ENCODE measurements around the gene RPUSD2. TPM values are rescaled to one million over a fixed set of nuclear protein-coding genes. Genes with fewer than 3 reads are reported as not detected.

The RPUSD2 gene, protein sequence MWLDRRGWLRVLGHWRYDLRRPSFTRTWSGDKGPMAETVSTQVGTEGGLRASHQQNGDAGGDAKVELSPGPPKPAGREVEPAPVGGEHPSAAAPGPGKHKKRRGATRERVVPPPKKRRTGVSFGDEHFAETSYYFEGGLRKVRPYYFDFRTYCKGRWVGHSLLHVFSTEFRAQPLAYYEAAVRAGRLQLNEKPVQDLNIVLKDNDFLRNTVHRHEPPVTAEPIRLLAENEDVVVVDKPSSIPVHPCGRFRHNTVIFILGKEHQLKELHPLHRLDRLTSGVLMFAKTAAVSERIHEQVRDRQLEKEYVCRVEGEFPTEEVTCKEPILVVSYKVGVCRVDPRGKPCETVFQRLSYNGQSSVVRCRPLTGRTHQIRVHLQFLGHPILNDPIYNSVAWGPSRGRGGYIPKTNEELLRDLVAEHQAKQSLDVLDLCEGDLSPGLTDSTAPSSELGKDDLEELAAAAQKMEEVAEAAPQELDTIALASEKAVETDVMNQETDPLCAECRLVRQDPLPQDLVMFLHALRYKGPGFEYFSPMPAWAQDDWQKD
- total RNA-seq, result 1 to 10 TPM; 5.2 to 9.4 TPM
- polyA plus RNA-seq, result 1 to 10 TPM; 7.2 to 9.3 TPM
- long read RNA-seq, donor 1, transcript RPUSD2-201 (3 exons, 2,358 nt), result major isoform, 6 of 9 reads
- long read RNA-seq, donor 1, partial matches to known transcripts, result 0 of 9 reads
- long read RNA-seq, donor 1, other reads (novel, unspliced or antisense), result 0 of 9 reads
- long read RNA-seq, donor 2, partial matches to known transcripts, result 0 of 4 reads
- long read RNA-seq, donor 2, other reads (novel, unspliced or antisense), result 0 of 4 reads
- long read RNA-seq, donor 3, partial matches to known transcripts, result 0 of 4 reads
- long read RNA-seq, donor 3, other reads (novel, unspliced or antisense), result 0 of 4 reads
- long read RNA-seq, donor 4, result 0 reads
- long read RNA-seq, donor 5, transcript RPUSD2-201 (3 exons, 2,358 nt), result major isoform, 10 of 13 reads
- long read RNA-seq, donor 5, partial matches to known transcripts, result 0 of 13 reads
- long read RNA-seq, donor 5, other reads (novel, unspliced or antisense), result 0 of 13 reads

DNA sequence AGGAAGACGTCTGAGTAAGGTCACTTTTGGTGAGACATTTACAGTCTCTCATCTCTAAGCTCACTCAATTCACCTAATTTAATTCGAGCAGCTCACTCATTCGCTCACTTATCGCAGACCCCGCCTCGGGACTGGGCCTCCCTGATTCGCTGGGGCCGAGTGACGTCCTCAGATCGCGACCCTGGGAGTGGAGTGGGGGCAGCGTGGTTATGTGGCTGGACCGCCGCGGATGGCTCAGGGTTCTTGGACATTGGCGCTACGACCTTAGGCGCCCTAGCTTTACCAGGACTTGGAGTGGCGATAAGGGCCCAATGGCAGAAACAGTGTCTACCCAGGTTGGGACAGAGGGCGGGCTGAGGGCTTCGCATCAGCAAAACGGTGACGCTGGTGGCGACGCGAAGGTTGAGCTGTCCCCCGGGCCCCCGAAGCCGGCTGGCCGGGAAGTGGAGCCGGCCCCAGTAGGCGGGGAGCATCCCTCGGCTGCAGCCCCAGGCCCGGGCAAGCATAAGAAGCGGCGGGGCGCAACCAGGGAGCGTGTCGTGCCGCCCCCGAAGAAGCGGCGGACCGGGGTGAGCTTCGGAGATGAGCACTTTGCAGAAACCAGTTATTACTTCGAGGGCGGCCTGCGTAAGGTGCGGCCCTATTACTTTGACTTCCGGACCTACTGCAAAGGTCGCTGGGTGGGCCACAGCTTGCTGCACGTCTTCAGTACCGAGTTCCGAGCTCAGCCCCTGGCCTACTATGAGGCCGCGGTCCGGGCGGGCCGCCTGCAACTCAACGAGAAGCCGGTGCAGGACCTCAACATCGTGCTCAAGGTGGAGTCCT is at the start of gene RPUSD2:
Gene RPUSD2 (plus strand): TSS at position 171 of the 825 bp plus-strand sequence. CDS start 39 bp downstream, at position 210.
- peaks cover 11 to 19% (median 14%) of the 10 kb centered on the region in 4 donors for H3K36me3 ChIP-seq (ENCODE audit: control insufficient read depth in 4 of 4, insufficient read depth in 4 of 4, low read length in 4 of 4)
- WGBS, 2 donors, result 0% methylated on average over 62 of the region's 62 CpGs
- peak; percentile 95 to 97 (median 95) for DNase-seq
- peak within 1 kb of the TSS; percentile 34 to 82 for H3K9ac ChIP-seq (ENCODE audit: insufficient read depth in 1 of 2, low read length in 2 of 2)
- peaks cover 0 to 15% (median 6%) of the 10 kb centered on the region in 5 donors for H3K4me1 ChIP-seq (ENCODE audit: control insufficient read depth in 5 of 5, insufficient read depth in 5 of 5, low read length in 5 of 5)
- H3K4me3 ChIP-seq, result peak within 1 kb of the TSS; percentile 70
- TF ChIP-seq CTCF (IDR thresholded peaks at IDR 0.05; ENCODE audit: control extremely low read depth, extremely low read depth), result no peak
- no peaks in the 10 kb centered on the region for H3K27me3 ChIP-seq (ENCODE audit: control insufficient read depth in 3 of 3, insufficient read depth in 3 of 3, low read length in 2 of 3)
- peak within 1 kb of the TSS; percentile 74 to 79 for H3K27ac ChIP-seq (ENCODE audit: low read depth in 1 of 2, low read length in 1 of 2)
- H3K9me3 ChIP-seq (ENCODE audit: control insufficient read depth in 4 of 4, insufficient read depth in 3 of 4, low read length in 3 of 4), result no peaks in the 10 kb centered on the region
- ATAC-seq (ENCODE audit: insufficient read depth, low FRiP score), result peak; percentile 87

DNA sequence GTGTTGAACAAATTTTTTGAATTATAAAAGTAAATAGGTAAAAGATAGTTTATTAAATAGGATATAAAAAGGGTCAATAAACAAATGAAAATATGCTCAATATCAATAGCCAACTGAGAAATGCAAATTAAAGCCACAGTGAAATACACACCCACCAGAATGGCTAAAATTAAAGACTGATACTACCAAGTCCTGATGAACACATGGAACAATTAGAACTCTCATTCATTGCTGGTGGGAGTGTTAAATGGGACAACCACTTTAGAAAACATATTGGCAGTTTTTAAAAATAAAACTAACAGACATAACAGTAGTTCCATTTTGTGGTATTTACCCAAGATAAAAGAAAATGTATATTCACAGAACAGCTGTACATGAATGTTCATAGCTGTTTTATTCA is 45.5 kb upstream of the RPUSD2 start:
- H3K27ac ChIP-seq (ENCODE audit: low read depth in 1 of 2, low read length in 1 of 2), result no peak overlapping the region
- H3K36me3 ChIP-seq (ENCODE audit: control insufficient read depth in 4 of 4, insufficient read depth in 4 of 4, low read length in 4 of 4), result no peaks in the 10 kb centered on the region
- H3K9ac ChIP-seq (ENCODE audit: insufficient read depth in 1 of 2, low read length in 2 of 2), result no peak overlapping the region
- H3K4me1 ChIP-seq (ENCODE audit: control insufficient read depth in 5 of 5, insufficient read depth in 5 of 5, low read length in 5 of 5), result no peaks in the 10 kb centered on the region
- no peaks in the 10 kb centered on the region for H3K9me3 ChIP-seq (ENCODE audit: control insufficient read depth in 4 of 4, insufficient read depth in 3 of 4, low read length in 3 of 4)
- H3K4me3 ChIP-seq, result no peak overlapping the region
- TF ChIP-seq CTCF (IDR thresholded peaks at IDR 0.05; ENCODE audit: control extremely low read depth, extremely low read depth), result no peak
- DNase-seq (no peak), ATAC-seq (ENCODE audit: insufficient read depth, low FRiP score) (no peak)
- H3K27me3 ChIP-seq (ENCODE audit: control insufficient read depth in 3 of 3, insufficient read depth in 3 of 3, low read length in 2 of 3), result no peaks in the 10 kb centered on the region

GRCh38 chr15:40525855-40526254 is 43.2 kb upstream of the RPUSD2 start:
- H3K27ac ChIP-seq (ENCODE audit: low read depth in 1 of 2, low read length in 1 of 2), result no peak overlapping the region
- 93 to 98% methylated on average over 3 of the region's 3 CpGs for WGBS, 2 donors
- no peak overlapping the region for H3K4me3 ChIP-seq
- ATAC-seq (ENCODE audit: insufficient read depth, low FRiP score), result no peak
- no peaks in the 10 kb centered on the region for H3K36me3 ChIP-seq (ENCODE audit: control insufficient read depth in 4 of 4, insufficient read depth in 4 of 4, low read length in 4 of 4)
- no peak overlapping the region for H3K9ac ChIP-seq (ENCODE audit: insufficient read depth in 1 of 2, low read length in 2 of 2)
- no peak for TF ChIP-seq CTCF (IDR thresholded peaks at IDR 0.05; ENCODE audit: control extremely low read depth, extremely low read depth)
- no peak for DNase-seq
- H3K9me3 ChIP-seq (ENCODE audit: control insufficient read depth in 4 of 4, insufficient read depth in 3 of 4, low read length in 3 of 4), result no peaks in the 10 kb centered on the region
- H3K27me3 ChIP-seq (ENCODE audit: control insufficient read depth in 3 of 3, insufficient read depth in 3 of 3, low read length in 2 of 3), result no peaks in the 10 kb centered on the region
- no peaks in the 10 kb centered on the region for H3K4me1 ChIP-seq (ENCODE audit: control insufficient read depth in 5 of 5, insufficient read depth in 5 of 5, low read length in 5 of 5)
